Type B pancreatic cell (in vitro differentiated cells): ENCODE measurements around the gene TMEM255B. TPM values are rescaled to one million over a fixed set of nuclear protein-coding genes. Genes with fewer than 3 reads are reported as not detected.
"Not testable (repeated sequence)": the region's sequence is repeated elsewhere in the genome, so short reads cannot be mapped to it uniquely, and the experiment has no call there.

Source experiments
- DNase-seq: peaks from one replicate; pipeline ENCODE4 v3.0.0; 2021; ENCODE audit warnings: mixed read lengths; ENCODE audit not compliant: unreplicated experiment; ENCODE audit errors: extremely low spot score
- H3K27ac Mint-ChIP-seq: 2 replicates; pipeline ENCODE4 v1.8.0; 2021; ENCODE audit warnings: mild to moderate bottlenecking, mixed read lengths
- H3K27me3 Mint-ChIP-seq: 2 replicates; pipeline ENCODE4 v1.8.0; 2021; ENCODE audit warnings: mixed read lengths
- H3K36me3 Mint-ChIP-seq: 2 replicates; pipeline ENCODE4 v1.8.0; 2021; ENCODE audit warnings: mixed read lengths
- H3K4me1 Mint-ChIP-seq: one replicate; pipeline ENCODE4 v1.8.0; 2021; ENCODE audit warnings: mixed read lengths; ENCODE audit not compliant: unreplicated experiment
- H3K4me3 Mint-ChIP-seq: 2 replicates; pipeline ENCODE4 v1.8.0; 2021; ENCODE audit warnings: mild to moderate bottlenecking, mixed read lengths
- H3K9me3 Mint-ChIP-seq: 2 replicates; pipeline ENCODE4 v1.8.0; 2021; ENCODE audit warnings: mixed read lengths
- CTCF ChIP-seq: fragments of 200-600 bp; sonication (generic); conservative IDR thresholded peaks from 2 replicates; pipeline ENCODE4 v1.5.0; 2021; ENCODE audit warnings: antibody characterized with exemption, mild to moderate bottlenecking
- total RNA-seq: library from RNA; stranded (reverse); gene quantifications from 2 replicates; pipeline ENCODE4 v1.2.1, GENCODE V29; 2021; ENCODE audit warnings: low replicate concordance

TMEM255B gene
- total RNA-seq, 1 donor from 2014 or later, result 0.92 TPM

- no peak for TF ChIP-seq CTCF
- H3K27me3 Mint-ChIP-seq, result no peaks in the 10 kb centered on the region
- no peak overlapping the region for H3K4me3 Mint-ChIP-seq
- no peaks in the 10 kb centered on the region for H3K9me3 Mint-ChIP-seq
- H3K27ac Mint-ChIP-seq, result no peak overlapping the region
- peaks cover 13% of the 10 kb centered on the region for H3K4me1 Mint-ChIP-seq
- no peak for DNase-seq
- H3K36me3 Mint-ChIP-seq, result peaks cover 3% of the 10 kb centered on the region
Measured at GRCh38 chr13:113832631-113833030, 73.6 kb downstream of the TMEM255B start.

GRCh38 chr13:113833111-113833830 lies 74.2 kb downstream of the TMEM255B start:
- Mint-ChIP-seq H3K4me3 (no peak overlapping the region), H3K9me3 (no peaks in the 10 kb centered on the region), H3K36me3 (peaks cover 3% of the 10 kb centered on the region), H3K4me1 (peaks cover 17% of the 10 kb centered on the region), H3K27me3 (no peaks in the 10 kb centered on the region), H3K27ac (no peak overlapping the region)
- DNase-seq, result no peak
- no peak for TF ChIP-seq CTCF

- not testable (repeated sequence) for DNase-seq, H3K36me3 Mint-ChIP-seq, H3K4me3 Mint-ChIP-seq, H3K9me3 Mint-ChIP-seq, H3K27me3 Mint-ChIP-seq
- peaks cover 17% of the 10 kb centered on the region for H3K4me1 Mint-ChIP-seq
- peak overlapping the region; percentile 71 for H3K27ac Mint-ChIP-seq
Measured at GRCh38 chr13:113834006-113834405, 75.0 kb downstream of the TMEM255B start.

- Mint-ChIP-seq H3K4me3 (no peak overlapping the region), H3K9me3 (no peaks in the 10 kb centered on the region), H3K27me3 (no peaks in the 10 kb centered on the region), H3K4me1 (peaks cover 17% of the 10 kb centered on the region), H3K36me3 (peaks cover 3% of the 10 kb centered on the region), H3K27ac (peak overlapping the region; percentile 31)
- no peak for DNase-seq
- TF ChIP-seq CTCF, result no peak
Measured at GRCh38 chr13:113834496-113835200, 75.6 kb downstream of the TMEM255B start.

- Mint-ChIP-seq H3K27me3 (no peaks in the 10 kb centered on the region), H3K27ac (peak overlapping the region; percentile 31), H3K9me3 (no peaks in the 10 kb centered on the region), H3K4me3 (no peak overlapping the region), H3K36me3 (peaks cover 3% of the 10 kb centered on the region), H3K4me1 (peaks cover 17% of the 10 kb centered on the region)
- no peak for TF ChIP-seq CTCF
- DNase-seq, result no peak
Measured at GRCh38 chr13:113835461-113836270, 76.6 kb downstream of the TMEM255B start.
